ENCODE results near the gene CCDC63.

CCDC63 gene

GRCh38 chr12:110846615-110847566 is at the start of gene CCDC63:
Gene CCDC63, plus strand, starts transcription at chr12:110846987. Its CDS starts 5,968 bp downstream, at chr12:110852955.
- peak in 1 of 2 donors; percentile 11 for DNase-seq (ENCODE audit: low read depth in 1 of 2, low spot score in 1 of 2)

DNA sequence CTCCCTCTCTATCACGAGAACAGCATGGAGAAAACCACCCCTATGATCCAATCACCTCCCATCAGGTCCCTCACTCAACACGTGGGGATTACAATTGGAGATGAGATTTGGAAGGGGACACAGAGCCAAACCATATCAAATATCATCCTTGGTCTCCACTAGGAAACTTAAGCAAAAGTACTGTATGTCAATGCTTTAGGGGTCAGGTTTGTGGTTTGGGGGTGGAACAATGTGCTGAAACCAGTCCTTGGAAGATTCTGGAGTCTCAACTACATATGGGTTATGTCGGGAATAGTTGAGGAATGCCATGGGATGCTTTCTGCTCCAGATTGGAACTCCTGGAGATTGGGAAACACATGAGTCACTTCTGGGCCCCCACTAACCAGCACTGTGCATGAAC is 48.3 kb upstream of the CCDC63 start:
- no peak for DNase-seq (ENCODE audit: low read depth in 1 of 2, low spot score in 1 of 2)

DNA sequence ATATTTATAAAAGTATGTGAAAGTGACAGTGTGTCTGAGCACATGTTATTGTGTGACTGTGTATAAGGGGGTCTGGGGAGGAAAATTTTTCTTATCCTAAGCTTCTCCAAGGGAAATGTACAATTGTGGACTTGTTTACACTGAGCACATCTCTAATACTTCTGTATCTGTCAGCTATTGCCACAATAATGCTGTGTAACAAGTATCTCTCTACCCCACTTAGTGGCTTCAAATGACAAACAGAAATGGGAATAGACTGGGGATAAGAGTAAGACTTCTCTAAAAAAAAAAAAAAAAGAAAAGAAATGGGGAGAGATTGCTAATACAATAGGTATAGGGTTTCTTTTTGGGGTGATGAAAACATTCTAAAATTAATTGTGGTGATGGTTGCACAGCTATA is 44.3 kb upstream of the CCDC63 start:
- DNase-seq (ENCODE audit: low read depth in 1 of 2, low spot score in 1 of 2) = no peak

- no peak for DNase-seq (ENCODE audit: low read depth in 1 of 2, low spot score in 1 of 2)
Observed at GRCh38 chr12:110804406-110804805, 42.4 kb upstream of the CCDC63 start.

DNA sequence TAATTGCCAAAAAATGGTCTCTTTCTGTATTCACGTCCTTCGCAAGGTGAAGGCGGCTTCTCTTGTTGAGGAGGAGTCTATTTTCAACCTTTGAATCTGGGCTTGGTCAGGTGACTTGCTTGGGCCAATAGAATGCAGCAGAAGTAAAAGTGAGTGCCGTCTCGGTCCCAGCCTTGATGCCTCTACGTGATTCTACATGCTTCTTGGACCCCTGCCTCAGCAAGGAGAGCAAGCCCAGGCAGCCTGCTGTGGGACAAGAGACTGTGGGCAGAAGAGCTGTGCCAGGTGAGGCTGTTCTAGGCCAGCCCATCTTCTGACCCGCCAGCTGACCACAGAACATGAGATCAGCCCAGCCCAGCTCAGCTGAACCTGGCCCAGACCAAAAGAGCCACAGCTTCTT is 39.1 kb upstream of the CCDC63 start:
- DNase-seq (ENCODE audit: low read depth in 1 of 2, low spot score in 1 of 2) = no peak

GRCh38 chr12:110809149-110809548 is 37.6 kb upstream of the CCDC63 start:
- DNase-seq (ENCODE audit: low read depth in 1 of 2, low spot score in 1 of 2) = no peak

- no peak for DNase-seq (ENCODE audit: low read depth in 1 of 2, low spot score in 1 of 2)
Observed at GRCh38 chr12:110811972-110812371, 34.8 kb upstream of the CCDC63 start.

- DNase-seq (ENCODE audit: low read depth in 1 of 2, low spot score in 1 of 2) = no peak
Observed at GRCh38 chr12:110813285-110813684, 33.5 kb upstream of the CCDC63 start.

DNA sequence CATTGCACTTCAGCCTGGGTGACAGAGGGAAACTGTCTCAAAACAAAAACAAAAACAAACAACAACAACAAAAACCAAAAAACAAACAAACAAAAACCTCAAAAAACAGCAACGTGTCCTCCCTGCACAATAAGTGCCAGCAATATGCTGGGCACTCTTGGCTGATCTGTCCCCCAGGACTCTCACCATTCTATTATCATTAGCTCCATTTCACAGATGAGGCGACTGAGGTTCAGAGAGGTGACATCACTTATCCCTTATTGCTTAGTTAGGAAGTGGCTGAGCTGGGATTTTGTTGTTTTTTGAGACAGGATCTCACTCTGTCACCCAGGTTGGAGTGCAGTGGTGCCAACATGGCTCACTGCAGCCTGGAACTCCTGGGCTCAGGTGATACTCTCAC is 33.0 kb upstream of the CCDC63 start:
- no peak for DNase-seq (ENCODE audit: low read depth in 1 of 2, low spot score in 1 of 2)

GRCh38 chr12:110816248-110816647 is 30.5 kb upstream of the CCDC63 start:
- no peak for DNase-seq (ENCODE audit: low read depth in 1 of 2, low spot score in 1 of 2)

DNA sequence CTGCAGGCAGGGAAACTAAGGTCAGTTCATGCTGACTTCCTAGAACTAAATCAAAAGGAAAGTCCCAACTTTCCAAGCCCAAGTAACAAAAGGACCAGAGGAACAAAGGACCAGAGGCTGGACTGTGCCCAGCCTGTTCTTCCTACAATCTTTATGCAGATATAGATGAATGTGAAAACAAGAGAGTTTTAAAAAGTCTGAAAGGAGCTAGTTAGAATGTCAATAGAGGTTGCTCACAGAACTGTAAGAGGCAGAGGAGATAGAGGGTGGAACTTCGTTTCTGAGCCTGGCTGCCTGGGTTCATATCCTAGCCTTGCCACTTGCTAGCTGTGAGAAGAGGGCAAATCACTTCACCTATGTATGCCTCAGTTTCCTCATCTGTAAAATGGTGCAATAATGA is 30.0 kb upstream of the CCDC63 start:
- no peak for DNase-seq (ENCODE audit: low read depth in 1 of 2, low spot score in 1 of 2)

- DNase-seq (ENCODE audit: low read depth in 1 of 2, low spot score in 1 of 2) = no peak
Observed at GRCh38 chr12:110818511-110818910, 28.3 kb upstream of the CCDC63 start.

- DNase-seq (ENCODE audit: low read depth in 1 of 2, low spot score in 1 of 2) = no peak
Observed at GRCh38 chr12:110819150-110819549, 27.6 kb upstream of the CCDC63 start.

DNA sequence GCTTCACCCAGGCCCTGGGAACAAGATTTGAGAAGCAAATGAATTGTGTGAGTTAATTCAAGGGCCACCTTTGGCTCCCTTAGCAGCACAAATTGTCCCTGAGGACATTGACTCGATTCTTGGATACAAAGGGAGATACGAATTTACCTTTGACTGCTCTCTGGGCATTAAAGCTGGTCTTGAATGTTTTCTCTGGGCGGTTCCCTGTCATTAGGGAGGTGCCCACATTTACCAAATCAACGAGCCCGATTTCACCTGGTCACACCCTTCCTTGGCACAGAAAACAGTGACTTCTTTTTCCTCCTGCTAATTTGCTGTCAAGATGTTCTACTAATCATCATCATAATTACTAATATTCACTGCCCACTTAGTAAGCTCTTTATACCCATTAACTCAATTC is 27.1 kb upstream of the CCDC63 start:
- no peak for DNase-seq (ENCODE audit: low read depth in 1 of 2, low spot score in 1 of 2)

DNA sequence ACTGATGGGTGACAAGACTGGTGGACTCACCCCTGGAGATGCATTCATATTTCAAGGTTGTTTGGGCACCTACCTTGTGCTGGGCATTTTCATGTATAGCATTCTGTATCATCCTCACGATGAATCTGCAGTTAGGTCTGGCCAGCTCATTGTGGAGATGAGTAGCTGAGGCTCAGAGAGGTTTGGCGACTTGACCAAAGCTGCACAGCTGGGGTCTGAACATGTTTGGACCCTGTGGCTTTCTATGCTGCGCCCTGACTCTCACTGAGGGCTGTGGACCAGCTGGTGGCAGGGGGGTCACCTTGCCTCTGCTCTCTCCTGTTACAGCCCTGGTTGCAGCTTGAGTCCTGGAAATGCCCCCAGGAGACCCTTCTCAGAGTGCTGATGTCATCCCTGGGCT is 24.9 kb upstream of the CCDC63 start:
- DNase-seq (ENCODE audit: low read depth in 1 of 2, low spot score in 1 of 2) = no peak

DNA sequence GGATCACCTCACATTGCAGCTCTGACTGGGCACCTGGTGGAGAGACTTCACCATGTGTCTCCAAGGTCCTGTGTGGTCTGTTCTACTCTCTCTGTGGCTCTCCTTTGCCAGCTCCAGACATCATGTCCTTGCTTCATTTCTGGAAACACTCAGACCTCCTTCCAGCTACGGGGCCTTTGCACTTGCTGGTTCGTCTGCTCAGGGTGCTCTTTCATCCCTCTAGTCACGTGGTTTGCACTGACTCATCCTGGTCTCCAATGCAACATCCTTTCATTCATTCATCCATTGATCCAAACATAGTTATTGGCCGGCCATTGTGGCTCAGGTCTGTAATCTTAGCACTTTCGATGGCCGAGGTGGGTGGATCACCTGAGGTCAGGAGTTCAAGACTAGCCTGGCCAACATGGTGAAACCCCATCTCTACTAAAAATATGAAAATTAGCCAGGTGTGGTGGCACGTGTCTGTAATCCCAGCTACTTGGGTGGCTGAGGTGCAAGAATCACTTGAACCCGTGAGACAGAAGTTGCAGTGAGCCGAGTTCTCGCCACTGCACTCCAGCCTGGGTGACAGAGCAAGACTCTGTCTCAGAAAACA is 23.9 kb upstream of the CCDC63 start:
- no peak for DNase-seq (ENCODE audit: low read depth in 1 of 2, low spot score in 1 of 2)

DNA sequence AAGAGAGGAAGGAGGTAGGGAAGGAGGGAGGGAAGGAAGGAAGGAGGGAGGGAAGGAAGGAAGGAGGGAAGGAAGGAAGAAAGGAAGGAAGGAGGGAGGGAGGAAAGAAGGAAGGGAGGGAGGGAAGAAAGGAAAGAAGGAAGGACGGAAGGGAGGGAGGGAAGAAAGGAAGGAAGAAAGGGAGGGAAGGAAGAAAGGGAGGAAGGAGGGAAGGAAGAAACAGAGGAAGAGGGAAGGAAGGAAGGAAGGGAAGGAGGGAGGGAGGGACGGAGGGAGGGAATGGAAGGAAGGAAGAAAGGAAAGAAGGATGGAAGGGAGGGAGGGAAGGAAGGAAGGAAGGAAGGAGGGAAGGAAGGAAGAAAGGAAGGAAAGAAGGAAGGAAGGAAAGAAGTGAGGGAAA is 22.4 kb upstream of the CCDC63 start:
- no peak for DNase-seq (ENCODE audit: low read depth in 1 of 2, low spot score in 1 of 2)

GRCh38 chr12:110825530-110825929 is 21.3 kb upstream of the CCDC63 start:
- no peak for DNase-seq (ENCODE audit: low read depth in 1 of 2, low spot score in 1 of 2)

- peak; percentile 61 to 84 for DNase-seq (ENCODE audit: low read depth in 1 of 2, low spot score in 1 of 2)
Observed at GRCh38 chr12:110826592-110827200, 20.1 kb upstream of the CCDC63 start.

DNA sequence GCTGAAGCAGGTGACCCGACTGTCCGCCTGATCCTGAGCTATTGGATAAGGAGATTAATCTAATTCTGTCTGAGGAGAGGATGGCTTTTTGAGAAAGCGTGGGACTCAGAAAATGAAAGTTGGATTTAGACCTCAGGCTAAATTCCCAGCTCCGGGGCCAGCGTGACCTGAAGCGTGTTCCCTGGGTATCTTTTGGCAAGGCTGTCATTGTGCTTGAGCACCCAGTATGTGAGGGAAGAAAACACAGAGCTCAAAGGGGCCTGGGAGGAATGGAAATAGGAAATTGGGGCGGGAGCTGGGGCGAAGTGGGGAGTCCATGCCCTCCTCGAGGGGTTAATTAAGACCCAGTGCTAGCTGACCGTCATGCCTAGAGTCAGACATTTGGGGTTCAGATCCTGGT is 17.5 kb upstream of the CCDC63 start:
- DNase-seq (ENCODE audit: low read depth in 1 of 2, low spot score in 1 of 2) = no peak

- DNase-seq (ENCODE audit: low read depth in 1 of 2, low spot score in 1 of 2) = no peak
Observed at GRCh38 chr12:110836291-110836690, 10.5 kb upstream of the CCDC63 start.

DNA sequence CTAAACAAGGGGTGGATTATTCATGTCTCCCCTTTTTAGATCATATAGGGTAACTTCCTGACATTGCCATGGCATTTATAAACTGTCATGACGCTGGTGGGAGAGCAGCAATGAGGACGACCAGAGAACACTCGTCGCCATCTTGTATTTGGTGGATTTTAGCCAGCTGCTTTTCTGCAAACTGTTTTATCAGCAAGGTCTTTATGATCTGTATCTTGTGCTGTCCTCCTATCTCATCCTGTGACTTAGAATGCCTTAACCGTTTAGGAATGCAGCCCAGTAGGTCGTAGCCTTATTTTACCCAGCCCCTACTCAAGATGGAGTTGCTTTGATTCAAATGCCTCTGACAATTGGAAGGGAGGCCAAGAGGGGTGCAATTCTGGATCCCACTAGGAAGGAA is 5.8 kb upstream of the CCDC63 start:
- no peak for DNase-seq (ENCODE audit: low read depth in 1 of 2, low spot score in 1 of 2)

Measured in stimulated activated CD4-positive, alpha-beta T cell treated with anti-CD3 and anti-CD28 coated beads, Interleukin-15, amount 100 ng/mL, for 1 hour (primary cell).